T-cell (primary cell): Measurements from ENCODE around the gene CD72. TPM values are rescaled to one million over a fixed set of nuclear protein-coding genes. Genes with fewer than 3 reads are reported as not detected.
"Not testable (repeated sequence)": the region's sequence is repeated elsewhere in the genome, so short reads cannot be mapped to it uniquely, and the experiment has no call there.

Source experiments
- ATAC-seq, 4 experiments: fragments of 200-7000 bp in 3 of 4; fragments of 150-1000 bp in 1 of 4; cut with Tn5 transposase; replicated peaks in 1 of 4; 1 replicate in 3 of 4; 2 replicates in 1 of 4; pipeline ENCODE4 v1.10.0; 2021; ENCODE audit warnings: moderate library complexity in 3 of 4, mild to moderate bottlenecking in 2 of 4, moderate number of reproducible peaks in 1 of 4
- CTCF ChIA-PET, 2 donors: fragments of 300-600 bp; sonication (Branson Sonifier 250); formaldehyde crosslinking; loops; one replicate each; lab custom pipeline; 2022; ENCODE audit warnings: antibody characterized with exemption in 2 of 2; lab: Charles Lee
- POLR2A ChIA-PET, 2 donors: fragments of 300-600 bp; sonication (Branson Sonifier 250); formaldehyde crosslinking; loops; one replicate each; lab custom pipeline; 2022; ENCODE audit warnings: antibody characterized with exemption in 2 of 2; lab: Charles Lee
- DNase-seq, 35 experiments: peaks; one replicate each; pipeline versions ENCODE4 v3.0.0 to v3.0.0-alpha.2; 2013 to 2023
- H3K27ac ChIP-seq: one replicate; pipeline ENCODE4 v1.5.1; 2013; ENCODE audit warnings: low read length
- H3K27me3 ChIP-seq, 2 experiments: replicated peaks in 1 of 2; 1 replicate in 1 of 2; 2 replicates in 1 of 2; pipeline versions ENCODE4 v1.6.1 to v1.7.0; 2013; ENCODE audit warnings: low read length in 1 of 2, mixed read lengths in 1 of 2; ENCODE audit not compliant: control insufficient read depth in 2 of 2, insufficient read depth in 2 of 2; ENCODE audit errors: extremely low read depth in 1 of 2
- H3K36me3 ChIP-seq, 2 donors: 1 replicate in 1 of 2; 2 replicates in 1 of 2; pipeline versions ENCODE4 v1.6.1 to v1.7.0; 2013; ENCODE audit warnings: low read length in 1 of 2; ENCODE audit not compliant: control insufficient read depth in 2 of 2, insufficient read depth in 1 of 2; ENCODE audit errors: extremely low read depth in 1 of 2
- H3K4me1 ChIP-seq, 2 experiments: 1 replicate in 1 of 2; 2 replicates in 1 of 2; pipeline versions ENCODE4 v1.6.1 to v1.7.0; 2013; ENCODE audit warnings: low read length in 2 of 2, mixed read lengths in 1 of 2; ENCODE audit not compliant: insufficient read depth in 2 of 2, control insufficient read depth in 1 of 2; ENCODE audit errors: extremely low read depth in 1 of 2
- H3K4me3 ChIP-seq, 2 donors: 1 replicate in 1 of 2; 2 replicates in 1 of 2; pipeline versions ENCODE4 v1.5.1 to v1.7.0; 2013; ENCODE audit warnings: mild to moderate bottlenecking in 2 of 2, low read length in 1 of 2, moderate library complexity in 1 of 2; ENCODE audit not compliant: control insufficient read depth in 1 of 2; ENCODE audit errors: extremely low read depth in 1 of 2
- H3K9me3 ChIP-seq: 2 replicates; pipeline ENCODE4 v1.7.0; 2013
- H3K27ac Mint-ChIP-seq, 2 donors: one replicate each; pipeline ENCODE4 v1.8.0; 2020 to 2021; ENCODE audit warnings: mild to moderate bottlenecking in 2 of 2, mixed read lengths in 2 of 2
- H3K27me3 Mint-ChIP-seq, 2 donors: one replicate each; pipeline ENCODE4 v1.8.0; 2021 to 2022; ENCODE audit warnings: mixed read lengths in 2 of 2
- H3K36me3 Mint-ChIP-seq: one replicate; pipeline ENCODE4 v1.8.0; 2021; ENCODE audit warnings: mixed read lengths
- H3K4me1 Mint-ChIP-seq, 3 donors: one replicate each; pipeline ENCODE4 v1.8.0; 2020 to 2022; ENCODE audit warnings: mixed read lengths in 3 of 3, mild to moderate bottlenecking in 1 of 3
- H3K4me3 Mint-ChIP-seq, 3 donors: one replicate each; pipeline ENCODE4 v1.8.0; 2020 to 2022; ENCODE audit warnings: mild to moderate bottlenecking in 3 of 3, mixed read lengths in 3 of 3, moderate library complexity in 3 of 3
- H3K9me3 Mint-ChIP-seq, 3 donors: one replicate each; pipeline ENCODE4 v1.8.0; 2020 to 2022; ENCODE audit warnings: mixed read lengths in 3 of 3
- WGBS: methylation state at CpG from one replicate; pipeline ENCODE4 v1.1.5; 2013; ENCODE audit warnings: missing lambda C conversion rate; ENCODE audit not compliant: insufficient coverage; 5-methylcytosine and 5-hydroxymethylcytosine counted together
- total RNA-seq, 35 experiments: library from RNA in 6 of 35; stranded (reverse) in 6 of 35; fragments of 120-200 nt in 1 of 35; gene quantifications; one replicate each; pipeline versions ENCODE4 v1.2.1 to v1.2.4 and lab custom pipeline; 2013 to 2026

The CD72 gene
- total RNA-seq, 5 donors from 2014 or later (not counting 1 experiment from before 2014, with no cell fraction given), result 2.5 to 9.2 (median 4.9) TPM

- H3K4me3 Mint-ChIP-seq, H3K36me3 ChIP-seq, H3K4me3 ChIP-seq, H3K27ac Mint-ChIP-seq, CTCF ChIA-PET, H3K27me3 ChIP-seq, ATAC-seq, H3K27ac ChIP-seq, H3K4me1 Mint-ChIP-seq, H3K4me1 ChIP-seq, POLR2A ChIA-PET, H3K9me3 ChIP-seq, DNase-seq, H3K27me3 Mint-ChIP-seq: not testable (repeated sequence)
- Mint-ChIP-seq H3K9me3 (peaks cover 10 to 20% (median 18%) of the 10 kb centered on the region in 3 donors), H3K36me3 (peaks cover 41% of the 10 kb centered on the region)
- no CpG with 5 or more reads among the region's 3 CpGs for WGBS
These were observed 33.5 kb downstream of the CD72 start for GRCh38 chr9:35584681-35585080.

- POLR2A ChIA-PET, H3K4me3 Mint-ChIP-seq, H3K27me3 ChIP-seq, H3K27ac Mint-ChIP-seq, H3K4me3 ChIP-seq, H3K4me1 Mint-ChIP-seq, CTCF ChIA-PET, DNase-seq, H3K27ac ChIP-seq, H3K9me3 ChIP-seq, H3K27me3 Mint-ChIP-seq, ATAC-seq, H3K4me1 ChIP-seq, H3K36me3 ChIP-seq: not testable (repeated sequence)
- Mint-ChIP-seq H3K9me3 (peaks cover 17 to 25% (median 24%) of the 10 kb centered on the region in 3 donors), H3K36me3 (peaks cover 45% of the 10 kb centered on the region)
- WGBS, result no CpG with 5 or more reads among the region's 6 CpGs
These were observed 34.7 kb downstream of the CD72 start for GRCh38 chr9:35583521-35583920.

GRCh38 chr9:35579659-35580227 lies 38.5 kb downstream of the CD72 start:
- not testable (repeated sequence) for H3K4me3 Mint-ChIP-seq
- WGBS, result 100% methylated on average over 1 of the region's 1 CpG

GRCh38 chr9:35579130-35579529 lies 39.1 kb downstream of the CD72 start:
- Histone ChIP-seq H3K4me3 (no peak overlapping the region), H3K27me3 (no peaks in the 10 kb centered on the region), H3K36me3 (no peaks in the 10 kb centered on the region), H3K4me1 (no peaks in the 10 kb centered on the region), H3K27ac (no peak overlapping the region), H3K9me3 (no peaks in the 10 kb centered on the region)
- H3K4me1 Mint-ChIP-seq, result peaks cover 0 to 4% (median 0%) of the 10 kb centered on the region in 3 donors
- H3K36me3 Mint-ChIP-seq, result peaks cover 26% of the 10 kb centered on the region
- no peak overlapping the region for H3K27ac Mint-ChIP-seq
- CTCF ChIA-PET, result no interaction called here
- ATAC-seq (no peak), DNase-seq (no peak)
- H3K4me3 Mint-ChIP-seq, result no peak overlapping the region
- POLR2A ChIA-PET, result no interaction called here
- no CpG with 5 or more reads among the region's 1 CpG for WGBS
- H3K9me3 Mint-ChIP-seq, result peaks cover 10 to 18% (median 12%) of the 10 kb centered on the region in 3 donors
- H3K27me3 Mint-ChIP-seq, result no peaks in the 10 kb centered on the region

More at GRCh38 chr9:35579659-35580227, 38.5 kb downstream of the CD72 start:
- H3K27ac ChIP-seq, H3K4me1 ChIP-seq, ATAC-seq, DNase-seq, POLR2A ChIA-PET, H3K27me3 Mint-ChIP-seq, H3K9me3 ChIP-seq, H3K36me3 ChIP-seq, H3K4me3 ChIP-seq, H3K27ac Mint-ChIP-seq, H3K27me3 ChIP-seq, CTCF ChIA-PET, H3K4me1 Mint-ChIP-seq: not testable (repeated sequence)
- Mint-ChIP-seq H3K36me3 (peaks cover 26% of the 10 kb centered on the region), H3K9me3 (peaks cover 10 to 18% (median 12%) of the 10 kb centered on the region in 3 donors)

- Histone ChIP-seq H3K27me3 (no peaks in the 10 kb centered on the region), H3K9me3 (no peaks in the 10 kb centered on the region), H3K27ac (no peak overlapping the region), H3K4me1 (no peaks in the 10 kb centered on the region), H3K36me3 (no peaks in the 10 kb centered on the region), H3K4me3 (no peak overlapping the region)
- no peak overlapping the region for H3K4me3 Mint-ChIP-seq
- no peak for ATAC-seq
- 80% methylated on average over 3 of the region's 5 CpGs for WGBS
- peaks cover 0 to 3% (median 0%) of the 10 kb centered on the region in 3 donors for H3K4me1 Mint-ChIP-seq
- H3K27ac Mint-ChIP-seq, result no peak overlapping the region
- CTCF ChIA-PET, result no interaction called here
- no peaks in the 10 kb centered on the region for H3K27me3 Mint-ChIP-seq
- POLR2A ChIA-PET, result interaction anchor here in 1 of 2 donors (0.7 kb wide), 1 partner anchor 361 kb away, joined by 6 read pairs; no protein-coding TSS in a partner anchor
- H3K36me3 Mint-ChIP-seq, result peaks cover 23% of the 10 kb centered on the region
- no peak for DNase-seq
- peaks cover 10 to 18% (median 12%) of the 10 kb centered on the region in 3 donors for H3K9me3 Mint-ChIP-seq
These were observed 40.7 kb downstream of the CD72 start for GRCh38 chr9:35577486-35577885.

GRCh38 chr9:35575478-35575877 lies 42.7 kb downstream of the CD72 start:
- H3K27ac Mint-ChIP-seq, result no peak overlapping the region
- H3K4me3 ChIP-seq, result no peak overlapping the region
- DNase-seq (no peak), ATAC-seq (no peak)
- H3K4me1 ChIP-seq, result peaks cover 0 to 4% of the 10 kb centered on the region in 2 experiments
- H3K9me3 ChIP-seq, result no peaks in the 10 kb centered on the region
- no peaks in the 10 kb centered on the region for H3K36me3 ChIP-seq
- peaks cover 0 to 7% (median 4%) of the 10 kb centered on the region in 3 donors for H3K4me1 Mint-ChIP-seq
- peaks cover 14% of the 10 kb centered on the region for H3K36me3 Mint-ChIP-seq
- CTCF ChIA-PET, result no interaction called here
- H3K27me3 Mint-ChIP-seq, result no peaks in the 10 kb centered on the region
- no peak overlapping the region for H3K4me3 Mint-ChIP-seq
- peaks cover 10 to 12% (median 10%) of the 10 kb centered on the region in 3 donors for H3K9me3 Mint-ChIP-seq
- no peaks in the 10 kb centered on the region for H3K27me3 ChIP-seq
- no peak overlapping the region for H3K27ac ChIP-seq
- WGBS, result 91% methylated on average over 4 of the region's 5 CpGs
- POLR2A ChIA-PET, result no interaction called here
